A549 (cell line): ENCODE data around the gene ABCB6. TPM values are rescaled to one million over a fixed set of nuclear protein-coding genes. Genes with fewer than 3 reads are reported as not detected.

ENCODE experiments used
- ATAC-seq, 2 experiments: fragments of 200-7000 bp in 1 of 2; fragments of >200 bp in 1 of 2; cut with Nextera tagmentation in 1 of 2; cut with Tn5 transposase in 1 of 2; 3 replicates each; pipeline versions ENCODE4 v1.8.0 to v1.9.1; 2018 to 2020; ENCODE audit warnings: mild to moderate bottlenecking in 1 of 2, moderate library complexity in 1 of 2
- CTCF ChIA-PET: fragments of 300-600 bp; sonication (Branson Sonifier 250); formaldehyde crosslinking; extraction: SDS; loops from one replicate; lab custom pipeline; 2021; ENCODE audit warnings: antibody characterized with exemption, inconsistent platforms; lab: Yijun Ruan, JAX
- POLR2A ChIA-PET: fragments of 350-600 bp; formaldehyde crosslinking; extraction: SDS; loops from one replicate; lab custom pipeline; 2021; ENCODE audit warnings: antibody characterized with exemption, inconsistent platforms; lab: Yijun Ruan, JAX
- DNase-seq, 2 experiments: peaks; one replicate each; pipeline versions ENCODE4 v3.0.0 to v3.0.0-alpha.2; 2011 to 2016; ENCODE audit warnings: low read depth in 1 of 2, low spot score in 1 of 2
- FAIRE-seq: peaks from 2 replicates; lab custom pipeline; 2011; peaks lifted over from hg19 to GRCh38; lab: Jason Lieb, UNC
- H3K27ac ChIP-seq, 2 experiments: fragments of >200 bp; sonication (Bioruptor Twin); formaldehyde crosslinking; 3 replicates each; pipeline ENCODE4 v1.5.1; 2016 to 2017
- H3K4me1 ChIP-seq: fragments of >200 bp; sonication (Bioruptor Twin); formaldehyde crosslinking; 3 replicates; pipeline ENCODE4 v1.6.1; 2016
- H3K4me2 ChIP-seq: fragments of >200 bp; sonication (Bioruptor Twin); formaldehyde crosslinking; 3 replicates; pipeline ENCODE4 v1.6.1; 2016
- H3K4me3 ChIP-seq: fragments of >200 bp; sonication (Bioruptor Twin); formaldehyde crosslinking; 3 replicates; pipeline ENCODE4 v1.5.1; 2016
- H3K9me3 ChIP-seq: fragments of >200 bp; sonication (Bioruptor Twin); formaldehyde crosslinking; 3 replicates; pipeline ENCODE4 v1.6.1; 2016
- CHD4 ChIP-seq: fragments of 200-600 bp; sonication (generic); IDR thresholded peaks from 2 replicates; pipeline ENCODE4 v1.6.1; 2016; ENCODE audit warnings: antibody characterized with exemption, mild to moderate bottlenecking, borderline replicate concordance
- EHMT2 ChIP-seq: fragments of 200-600 bp; sonication (generic); IDR thresholded peaks from 2 replicates; pipeline ENCODE4 v1.6.1; 2016; ENCODE audit warnings: antibody characterized with exemption, low read depth, mild to moderate bottlenecking, moderate library complexity
- ELK1 ChIP-seq: fragments of 150-350 bp; IDR thresholded peaks from 2 replicates; pipeline ENCODE4 v1.6.1; 2014; ENCODE audit warnings: low read depth, mild to moderate bottlenecking, low read length
- FOSB ChIP-seq: fragments of 250-450 bp; sonication (Bioruptor Pico); IDR thresholded peaks from 2 replicates; pipeline ENCODE4 v1.5.0; 2020; ENCODE audit warnings: mild to moderate bottlenecking, moderate library complexity
- FOSL2 ChIP-seq, 2 experiments: fragments of 450-650 bp in 1 of 2; fragments of >200 bp in 1 of 2; sonication (Bioruptor Twin) in 1 of 2; formaldehyde crosslinking; IDR thresholded peaks; 2 replicates each; pipeline versions ENCODE4 v1.5.0 to v1.6.1; 2016 to 2020; ENCODE audit warnings: mild to moderate bottlenecking in 1 of 2, moderate library complexity in 1 of 2
- HEYL ChIP-seq: fragments of 250-450 bp; sonication (Bioruptor Pico); IDR thresholded peaks from 2 replicates; pipeline ENCODE4 v1.8.0; 2021; ENCODE audit warnings: mild to moderate bottlenecking, moderate library complexity
- HOXA7 ChIP-seq: fragments of 250-450 bp; sonication (Bioruptor Pico); IDR thresholded peaks from 2 replicates; pipeline ENCODE4 v1.5.0; 2020; ENCODE audit warnings: mild to moderate bottlenecking, moderate library complexity
- HOXB5 ChIP-seq: fragments of 250-450 bp; sonication (Bioruptor Pico); IDR thresholded peaks from 2 replicates; pipeline ENCODE4 v1.5.0; 2020; ENCODE audit warnings: mild to moderate bottlenecking, moderate library complexity
- KDM1A ChIP-seq: fragments of 200-600 bp; sonication (generic); IDR thresholded peaks from 2 replicates; pipeline ENCODE4 v1.6.1; 2016; ENCODE audit warnings: low read depth, mild to moderate bottlenecking
- MAFK ChIP-seq: fragments of 450-650 bp; IDR thresholded peaks from 2 replicates; pipeline ENCODE4 v1.6.1; 2014; ENCODE audit not compliant: partially characterized antibody
- MYC ChIP-seq: IDR thresholded peaks from 2 replicates; pipeline ENCODE4 v1.6.1; 2012; ENCODE audit warnings: mild to moderate bottlenecking, inconsistent platforms, low read length, improper control_type of control experiment, borderline replicate concordance
- POLR2A ChIP-seq: IDR thresholded peaks from 2 replicates; pipeline ENCODE4 v1.6.1; 2012; ENCODE audit warnings: mild to moderate bottlenecking, low read length
- RARB ChIP-seq: fragments of 250-450 bp; sonication (Bioruptor Pico); IDR thresholded peaks from 2 replicates; pipeline ENCODE4 v1.8.0; 2021; ENCODE audit warnings: mild to moderate bottlenecking, moderate library complexity
- RCOR1 ChIP-seq: fragments of 150-350 bp; IDR thresholded peaks from 2 replicates; pipeline ENCODE4 v1.6.1; 2014; ENCODE audit warnings: antibody characterized with exemption, low read length, low read depth
- RFX5 ChIP-seq: fragments of 450-650 bp; IDR thresholded peaks from 2 replicates; pipeline ENCODE4 v1.7.1; 2014; ENCODE audit warnings: antibody characterized with exemption, mild to moderate bottlenecking, moderate library complexity
- SMC3 ChIP-seq: fragments of >200 bp; sonication (Bioruptor Twin); formaldehyde crosslinking; IDR thresholded peaks from 3 replicates; pipeline ENCODE4 v1.6.1; 2018; ENCODE audit warnings: inconsistent platforms
- ZNF302 ChIP-seq: fragments of 250-450 bp; sonication (Bioruptor Pico); IDR thresholded peaks from 2 replicates; pipeline ENCODE4 v1.9.0; 2021; ENCODE audit warnings: inconsistent platforms, mild to moderate bottlenecking, moderate library complexity
- ZSCAN20 ChIP-seq: fragments of 250-450 bp; sonication (Bioruptor Pico); IDR thresholded peaks from 2 replicates; pipeline ENCODE4 v1.8.0; 2022; ENCODE audit warnings: mild to moderate bottlenecking, moderate library complexity
- WGBS: methylation state at CpG from one replicate; pipeline ENCODE4 v1.1.6; 2017; ENCODE audit errors: missing lambda C conversion rate; 5-methylcytosine and 5-hydroxymethylcytosine counted together
- polyA plus RNA-seq, 4 experiments: library from polyadenylated mRNA; depleted of rRNA in 3 of 4; stranded (reverse); fragments of >200 nt; fragmentation: RNase III in 1 of 4; extraction: RNeasy Plus Mini Kit Qiagen cat#74134 plus additional on column Dnase treatment in 1 of 4; gene quantifications; 2 replicates in 3 of 4; 3 replicates in 1 of 4; pipeline ENCODE4 v1.2.3, GENCODE V29; 2011 to 2017
- TF ChIP-seq, protein P1 (sequence below): IDR thresholded peaks from 2 replicates; pipeline ENCODE4 v1.6.1; 2012
- TF ChIP-seq, protein P2 (sequence below): fragments of >200 bp; sonication (Bioruptor Twin); formaldehyde crosslinking; IDR thresholded peaks from 3 replicates; pipeline ENCODE4 v1.6.1; 2016
- TF ChIP-seq, protein P3 (sequence below): fragments of 450-650 bp; IDR thresholded peaks from 2 replicates; pipeline ENCODE4 v1.6.1; 2014; ENCODE audit warnings: antibody characterized with exemption

ABCB6 gene
- polyA plus RNA-seq, 2 of the 4 experiments (the other 2 are of a cell fraction) = 51.3 to 62.5 TPM

GRCh38 chr2:219180961-219181360 lies 37.8 kb downstream of the ABCB6 start:
- ChIA-PET POLR2A (interaction anchor here (1.7 kb wide), 1 partner anchor 26 kb away, joined by 5 read pairs; the partner anchor contains the start of gene ZFAND2B), CTCF (interaction anchor here (1.0 to 4.0 kb wide), 11 partner anchors 10 to 123 kb away, joined by 3 to 24 read pairs (median 5); partner anchors contain the start of genes NHEJ1, SLC23A3 and ZFAND2B)
- TF ChIP-seq POLR2A (no peak), HOXB5 (CRISPR knock-in tag) (no peak), RFX5 (no peak), CHD4 (no peak), MAFK (no peak), EHMT2 (no peak), HEYL (CRISPR knock-in tag) (no peak), SMC3 (no peak), ELK1 (no peak), ZNF302 (CRISPR knock-in tag) (no peak), MYC (no peak), FOSL2 (IDR thresholded peaks at IDR 0.05) (no peak), FOSL2 (CRISPR knock-in tag; IDR thresholded peaks at IDR 0.05) (no peak), KDM1A (no peak), ZSCAN20 (no peak), RCOR1 (no peak)
- TF ChIP-seq, protein P1, sequence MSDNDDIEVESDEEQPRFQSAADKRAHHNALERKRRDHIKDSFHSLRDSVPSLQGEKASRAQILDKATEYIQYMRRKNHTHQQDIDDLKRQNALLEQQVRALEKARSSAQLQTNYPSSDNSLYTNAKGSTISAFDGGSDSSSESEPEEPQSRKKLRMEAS = no peak
- TF ChIP-seq, protein P2, sequence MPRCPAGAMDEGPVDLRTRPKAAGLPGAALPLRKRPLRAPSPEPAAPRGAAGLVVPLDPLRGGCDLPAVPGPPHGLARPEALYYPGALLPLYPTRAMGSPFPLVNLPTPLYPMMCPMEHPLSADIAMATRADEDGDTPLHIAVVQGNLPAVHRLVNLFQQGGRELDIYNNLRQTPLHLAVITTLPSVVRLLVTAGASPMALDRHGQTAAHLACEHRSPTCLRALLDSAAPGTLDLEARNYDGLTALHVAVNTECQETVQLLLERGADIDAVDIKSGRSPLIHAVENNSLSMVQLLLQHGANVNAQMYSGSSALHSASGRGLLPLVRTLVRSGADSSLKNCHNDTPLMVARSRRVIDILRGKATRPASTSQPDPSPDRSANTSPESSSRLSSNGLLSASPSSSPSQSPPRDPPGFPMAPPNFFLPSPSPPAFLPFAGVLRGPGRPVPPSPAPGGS = no peak
- TF ChIP-seq, protein P3, sequence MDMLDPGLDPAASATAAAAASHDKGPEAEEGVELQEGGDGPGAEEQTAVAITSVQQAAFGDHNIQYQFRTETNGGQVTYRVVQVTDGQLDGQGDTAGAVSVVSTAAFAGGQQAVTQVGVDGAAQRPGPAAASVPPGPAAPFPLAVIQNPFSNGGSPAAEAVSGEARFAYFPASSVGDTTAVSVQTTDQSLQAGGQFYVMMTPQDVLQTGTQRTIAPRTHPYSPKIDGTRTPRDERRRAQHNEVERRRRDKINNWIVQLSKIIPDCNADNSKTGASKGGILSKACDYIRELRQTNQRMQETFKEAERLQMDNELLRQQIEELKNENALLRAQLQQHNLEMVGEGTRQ = no peak
- DNase-seq (no peak), ATAC-seq (no peak), FAIRE-seq (no peak)
- H3K9me3 ChIP-seq = no peaks in the 10 kb centered on the region
- no peak overlapping the region for H3K4me2 ChIP-seq
- peaks cover 10% of the 10 kb centered on the region for H3K4me1 ChIP-seq
- H3K4me3 ChIP-seq = no peak overlapping the region
- 84% methylated on average over 4 of the region's 5 CpGs for WGBS
- no peak overlapping the region for H3K27ac ChIP-seq

- 95% methylated on average over 9 of the region's 9 CpGs for WGBS
- peaks cover 15% of the 10 kb centered on the region for H3K4me1 ChIP-seq
- H3K9me3 ChIP-seq = no peaks in the 10 kb centered on the region
- ATAC-seq (no peak), FAIRE-seq (no peak), DNase-seq (no peak)
- H3K4me3 ChIP-seq = no peak overlapping the region
- H3K27ac ChIP-seq = no peak overlapping the region
- peak overlapping the region; percentile 97 for H3K4me2 ChIP-seq
- ChIA-PET POLR2A (interaction anchor here (1.0 kb wide), 1 partner anchor 27 kb away, joined by 9 read pairs; the partner anchor contains the start of gene ZFAND2B), CTCF (interaction anchor here (0.6 to 4.0 kb wide), 9 partner anchors 14 to 182 kb away, joined by 3 to 24 read pairs (median 4); partner anchors contain the start of gene NHEJ1)
- TF ChIP-seq POLR2A (no peak), RARB (no peak), HOXA7 (no peak), FOSB (no peak)
Observed at GRCh38 chr2:219179601-219180465, 38.9 kb downstream of the ABCB6 start.
